ENCODE results near the gene LRRC71. TPM values are rescaled to one million over a fixed set of nuclear protein-coding genes. Genes with fewer than 3 reads are reported as not detected.

LRRC71 gene
- polyA plus RNA-seq, 3 donors, result not detected

DNA sequence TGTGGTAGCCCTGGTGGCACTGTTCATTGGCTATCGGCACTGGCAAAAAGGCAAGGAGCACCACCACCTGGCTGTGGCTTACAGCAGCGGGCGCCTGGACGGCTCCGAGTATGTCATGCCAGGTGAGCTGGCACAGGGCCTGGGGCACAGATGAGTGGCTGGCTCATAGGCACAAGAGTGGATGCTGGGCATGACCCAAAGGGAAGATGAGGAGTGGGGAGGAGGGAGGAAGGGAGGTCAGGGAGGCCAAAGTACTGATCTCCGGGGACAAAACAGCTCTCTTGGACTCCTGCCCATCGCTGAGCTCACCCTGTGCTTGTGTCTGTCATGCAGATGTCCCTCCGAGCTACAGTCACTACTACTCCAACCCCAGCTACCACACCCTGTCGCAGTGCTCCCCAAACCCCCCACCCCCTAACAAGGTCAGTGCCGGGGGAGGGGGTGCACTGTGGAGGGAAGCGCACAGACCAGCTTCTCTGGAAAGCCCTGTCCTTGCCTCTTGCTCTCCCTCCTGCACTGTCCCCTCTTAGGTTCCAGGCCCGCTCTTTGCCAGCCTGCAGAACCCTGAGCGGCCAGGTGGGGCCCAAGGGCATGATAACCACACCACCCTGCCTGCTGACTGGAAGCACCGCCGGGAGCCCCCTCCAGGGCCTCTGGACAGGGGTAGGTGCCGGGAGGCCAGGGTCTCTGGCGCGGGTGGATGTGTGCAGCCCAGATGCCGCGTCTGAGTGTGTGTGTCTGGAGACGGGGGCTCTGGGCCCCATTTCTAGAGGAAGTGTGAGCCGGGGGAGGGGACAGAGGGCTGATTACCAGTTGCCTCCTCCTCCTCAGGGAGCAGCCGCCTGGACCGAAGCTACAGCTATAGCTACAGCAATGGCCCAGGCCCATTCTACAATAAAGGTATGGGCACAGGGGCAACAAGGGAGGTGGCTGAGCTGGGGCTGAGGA is 7.3 kb upstream of the LRRC71 start:
- intact Hi-C loops (cut with micrococcal nuclease), result no loop called here

More for the DNA sequence above, 7.3 kb upstream of the LRRC71 start:
- Mint-ChIP-seq H3K27ac (no peak overlapping the region), H3K4me3 (no peak overlapping the region), H3K9me3 (peaks cover 0 to 8% (median 4%) of the 10 kb centered on the region in 7 donors), H3K4me1 (peaks cover 3% of the 10 kb centered on the region), H3K36me3 (no peaks in the 10 kb centered on the region), H3K27me3 (ENCODE audit: low read depth in 3 of 3) (peaks cover 4 to 12% (median 7%) of the 10 kb centered on the region in 3 donors)
- Histone ChIP-seq H3K4me3 (replicated peaks in 1 of 3; ENCODE audit: low read depth in 2 of 3, low read length in 3 of 3) (no peak overlapping the region), H3K9me3 (replicated peaks in 1 of 2; ENCODE audit: control insufficient read depth in 1 of 2, insufficient read depth in 1 of 2, low read length in 2 of 2) (no peaks in the 10 kb centered on the region), H3K4me1 (ENCODE audit: control insufficient read depth in 1 of 2, insufficient read depth in 2 of 2, low read length in 2 of 2) (no peaks in the 10 kb centered on the region), H3K4me2 (replicated peaks; ENCODE audit: extremely low read depth, low read length, poor library complexity, severe bottlenecking) (no peak overlapping the region), H3K36me3 (replicated peaks in 1 of 2; ENCODE audit: control insufficient read depth in 1 of 2, insufficient read depth in 2 of 2, low read length in 2 of 2) (no peaks in the 10 kb centered on the region), H3K27me3 (ENCODE audit: control insufficient read depth in 2 of 2, insufficient read depth in 2 of 2, low read length in 2 of 2) (no peaks in the 10 kb centered on the region), H4K20me1 (ENCODE audit: insufficient read depth, low read length) (no peaks in the 10 kb centered on the region), H3K9ac (ENCODE audit: insufficient read depth, low read length, poor library complexity, severe bottlenecking) (no peak overlapping the region), H3K27ac (ENCODE audit: low read depth in 1 of 2, low read length in 2 of 2) (no peak overlapping the region), H3K79me2 (ENCODE audit: insufficient read depth, low read length) (no peaks in the 10 kb centered on the region), H2AFZ (ENCODE audit: insufficient read depth, low read depth, low read length, poor library complexity, severe bottlenecking) (no peak overlapping the region)
- 60% methylated on average over 14 of the region's 24 CpGs for WGBS (ENCODE audit: insufficient coverage)
- no peak for DNase-seq
- TF ChIP-seq CTCF (IDR thresholded peaks at IDR 0.05), result no peak
